Thymus (tissue), 11 donors: Measurements from ENCODE around the gene ANAPC2. TPM values are rescaled to one million over a fixed set of nuclear protein-coding genes. Genes with fewer than 3 reads are reported as not detected.

ENCODE experiments used
- DNase-seq, 9 donors: peaks; one replicate each; pipeline ENCODE4 v3.0.0-alpha.2; 2013; ENCODE audit warnings: low spot score in 9 of 9, low read depth in 6 of 9, missing footprints in 1 of 9
- H3K27ac ChIP-seq, 2 donors: one replicate each; pipeline ENCODE4 v1.5.1; 2013; ENCODE audit warnings: control low read depth in 1 of 2, low read depth in 1 of 2, low read length in 1 of 2, mild to moderate bottlenecking in 1 of 2, moderate library complexity in 1 of 2
- H3K27me3 ChIP-seq, 2 donors: one replicate each; pipeline ENCODE4 v1.5.1; 2013; ENCODE audit warnings: low read length in 1 of 2; ENCODE audit not compliant: control insufficient read depth in 2 of 2, insufficient read depth in 1 of 2
- H3K36me3 ChIP-seq, 2 donors: one replicate each; pipeline ENCODE4 v1.5.1; 2013; ENCODE audit warnings: low read length in 1 of 2, mild to moderate bottlenecking in 1 of 2, moderate library complexity in 1 of 2; ENCODE audit not compliant: control insufficient read depth in 2 of 2, insufficient read depth in 2 of 2
- H3K4me1 ChIP-seq, 2 donors: one replicate each; pipeline ENCODE4 v1.5.1; 2013; ENCODE audit warnings: low read length in 2 of 2; ENCODE audit not compliant: control insufficient read depth in 2 of 2, insufficient read depth in 2 of 2
- H3K4me3 ChIP-seq, 2 donors: one replicate each; pipeline ENCODE4 v1.5.1; 2013; ENCODE audit warnings: low read length in 2 of 2, control low read depth in 1 of 2, mild to moderate bottlenecking in 1 of 2
- H3K9me3 ChIP-seq, 2 donors: one replicate each; pipeline ENCODE4 v1.5.1; 2013; ENCODE audit warnings: low read length in 1 of 2, mild to moderate bottlenecking in 1 of 2; ENCODE audit not compliant: control insufficient read depth in 2 of 2, insufficient read depth in 1 of 2
- WGBS: extraction: QIAGEN DNeasy Blood & Tissue Kit; methylation state at CpG from one replicate; pipeline ENCODE4 v1.1.7; 2013; 5-methylcytosine and 5-hydroxymethylcytosine counted together
- polyA plus RNA-seq: library from polyadenylated mRNA; stranded (reverse); fragments of 200-250 nt; gene quantifications from one replicate; pipeline ENCODE4 v1.2.3, GENCODE V29; 2013
- total RNA-seq: library from RNA; stranded (reverse); fragments of 120-200 nt; gene quantifications from one replicate; pipeline ENCODE4 v1.2.4, GENCODE V29; 2013
- donor health status: healthy.

ANAPC2 gene
- total and polyA plus RNA-seq, 2 donors: 19.1 to 69.4 TPM

DNA sequence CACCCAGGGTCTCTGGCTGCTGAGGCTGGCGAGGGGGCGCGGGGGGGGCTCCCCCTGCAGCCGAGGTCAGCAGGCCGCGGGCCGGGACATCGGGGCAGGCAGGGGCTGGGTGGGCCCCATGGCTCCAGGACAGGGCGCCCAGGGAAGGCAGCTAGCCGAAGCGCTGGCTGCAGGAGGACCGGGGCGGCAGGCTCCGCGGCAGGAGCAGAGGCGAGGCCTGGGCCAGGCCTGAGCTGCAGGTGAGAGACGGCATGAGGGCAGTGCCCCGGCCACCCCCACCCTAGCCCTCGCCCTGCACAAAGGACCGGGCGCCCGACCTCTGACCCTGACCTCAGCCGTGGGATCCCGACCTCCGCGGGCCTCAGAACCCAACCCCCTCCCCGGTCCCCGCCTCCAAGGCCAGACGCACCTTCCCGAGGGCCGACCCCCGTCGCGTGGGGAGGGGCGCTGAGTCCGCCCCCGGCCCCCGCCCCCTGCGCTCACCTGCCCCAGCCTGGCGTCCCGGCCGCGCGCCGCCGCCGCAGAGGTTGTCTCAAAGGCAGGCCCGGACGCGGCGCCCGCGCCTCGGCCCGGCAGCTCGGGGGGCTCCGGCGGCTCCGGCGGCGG lies 33.2 kb upstream of the ANAPC2 start:
- H3K27me3 ChIP-seq: peaks cover 19 to 44% of the 10 kb centered on the region in 2 donors
- H3K4me1 ChIP-seq: peaks cover 14 to 17% of the 10 kb centered on the region in 2 donors
- H3K9me3 ChIP-seq: no peaks in the 10 kb centered on the region
- 14% methylated on average over 61 of the region's 61 CpGs for WGBS
- no peak for DNase-seq
- H3K4me3 ChIP-seq: peak overlapping the region in 1 of 2 donors; percentile 68
- peaks cover 3 to 6% of the 10 kb centered on the region in 2 donors for H3K36me3 ChIP-seq
- no peak overlapping the region for H3K27ac ChIP-seq

DNA sequence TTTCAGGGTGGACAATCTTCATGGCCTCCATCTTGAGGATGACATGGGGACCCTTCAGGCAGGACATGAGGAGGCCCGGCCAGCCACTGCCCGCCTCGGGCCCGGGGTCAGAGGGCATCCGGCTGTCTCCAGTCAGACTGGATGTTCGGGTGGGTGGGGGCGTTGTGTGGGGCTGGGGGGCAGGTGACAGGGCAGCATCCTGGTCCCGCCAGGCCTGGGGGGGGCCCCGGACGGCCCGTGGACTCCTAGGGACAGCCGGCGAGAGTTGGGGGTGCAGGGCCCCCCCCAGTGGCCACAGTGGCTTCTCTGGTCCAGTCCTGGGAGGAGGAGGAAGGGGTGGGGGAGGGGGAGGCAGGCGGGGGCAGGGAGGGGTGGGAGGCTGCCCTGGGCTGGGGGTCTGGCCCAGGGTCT lies 32.7 kb upstream of the ANAPC2 start:
- H3K4me3 ChIP-seq: no peak overlapping the region
- WGBS: 95% methylated on average over 14 of the region's 14 CpGs
- DNase-seq: no peak
- H3K27me3 ChIP-seq: peaks cover 19 to 39% of the 10 kb centered on the region in 2 donors
- H3K9me3 ChIP-seq: no peaks in the 10 kb centered on the region
- H3K4me1 ChIP-seq: peaks cover 14 to 17% of the 10 kb centered on the region in 2 donors
- peaks cover 4 to 12% of the 10 kb centered on the region in 2 donors for H3K36me3 ChIP-seq
- no peak overlapping the region for H3K27ac ChIP-seq

DNA sequence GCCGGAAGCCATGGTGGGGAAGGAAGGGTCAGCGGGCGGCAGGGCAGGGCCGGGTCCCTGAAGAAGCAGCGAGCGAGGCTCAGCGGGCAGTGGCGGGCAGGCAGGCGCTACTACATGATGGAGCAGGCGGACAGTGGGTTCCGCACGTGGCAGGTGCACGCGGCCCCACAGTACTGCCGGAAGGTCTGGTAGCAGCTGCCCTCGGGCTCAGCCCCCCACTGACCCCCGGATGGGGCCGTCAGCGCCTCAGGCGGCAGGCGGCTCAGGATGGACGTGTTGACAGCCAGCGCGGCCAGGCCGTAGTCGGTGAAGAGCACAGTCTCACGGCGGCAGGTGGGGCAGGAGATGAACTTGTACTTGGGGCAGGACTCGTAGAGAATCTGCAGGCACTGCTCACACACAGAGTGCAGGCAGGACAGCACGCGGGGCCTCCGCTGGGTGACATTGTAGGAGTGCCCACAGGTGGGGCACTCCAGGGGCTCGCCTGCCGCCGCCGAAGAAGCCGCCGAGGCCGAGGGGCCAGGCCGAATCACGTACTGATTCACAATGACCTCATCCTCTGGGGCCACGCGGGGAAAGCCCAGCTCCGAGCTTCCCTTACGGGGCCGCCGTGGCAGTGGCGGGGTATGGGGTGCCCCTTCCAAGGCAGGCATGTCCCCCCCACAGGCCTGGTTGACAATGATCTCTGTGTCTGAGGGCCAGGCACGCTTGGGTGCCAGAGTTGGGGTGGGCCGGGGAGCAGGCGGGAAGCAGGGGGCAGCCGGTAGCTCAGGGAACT lies 32.1 kb upstream of the ANAPC2 start:
- Histone ChIP-seq H3K27me3 (peaks cover 19 to 37% of the 10 kb centered on the region in 2 donors), H3K27ac (no peak overlapping the region), H3K36me3 (peaks cover 8 to 17% of the 10 kb centered on the region in 2 donors), H3K4me3 (no peak overlapping the region), H3K4me1 (peaks cover 14 to 17% of the 10 kb centered on the region in 2 donors), H3K9me3 (no peaks in the 10 kb centered on the region)
- WGBS: 97% methylated on average over 52 of the region's 52 CpGs
- DNase-seq: no peak

DNA sequence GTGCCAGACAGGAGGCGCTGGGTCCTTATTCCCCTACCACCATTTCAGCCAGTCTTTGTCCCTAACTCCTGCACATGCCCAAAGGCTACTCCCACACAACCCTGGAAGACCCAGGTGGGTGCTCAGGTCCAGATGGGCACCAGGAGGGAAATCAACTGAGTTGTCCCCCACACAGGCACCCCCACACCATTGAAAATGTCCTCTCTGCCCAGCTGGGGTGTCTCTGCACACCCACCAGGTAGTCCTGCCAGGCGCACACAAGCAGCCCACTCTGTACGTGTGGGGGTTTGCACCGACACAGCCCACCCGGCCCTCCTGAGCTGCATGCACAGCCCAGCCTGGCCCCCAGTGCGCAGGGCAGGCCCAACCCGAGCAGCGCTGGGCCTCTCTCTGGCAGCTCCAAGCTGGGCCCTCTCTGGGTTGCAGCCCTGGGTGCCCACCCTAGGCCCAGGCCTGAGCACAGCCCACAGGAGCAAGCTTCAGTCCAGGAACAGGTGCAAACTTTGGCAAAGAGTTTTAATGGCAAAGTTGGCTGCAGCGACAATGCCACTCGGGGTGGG lies 31.5 kb upstream of the ANAPC2 start:
- 98% methylated on average over 10 of the region's 10 CpGs for WGBS
- no peak overlapping the region for H3K27ac ChIP-seq
- DNase-seq: no peak
- peaks cover 19 to 32% of the 10 kb centered on the region in 2 donors for H3K27me3 ChIP-seq
- no peaks in the 10 kb centered on the region for H3K9me3 ChIP-seq
- peaks cover 14 to 17% of the 10 kb centered on the region in 2 donors for H3K4me1 ChIP-seq
- no peak overlapping the region for H3K4me3 ChIP-seq
- peaks cover 10 to 24% of the 10 kb centered on the region in 2 donors for H3K36me3 ChIP-seq

DNA sequence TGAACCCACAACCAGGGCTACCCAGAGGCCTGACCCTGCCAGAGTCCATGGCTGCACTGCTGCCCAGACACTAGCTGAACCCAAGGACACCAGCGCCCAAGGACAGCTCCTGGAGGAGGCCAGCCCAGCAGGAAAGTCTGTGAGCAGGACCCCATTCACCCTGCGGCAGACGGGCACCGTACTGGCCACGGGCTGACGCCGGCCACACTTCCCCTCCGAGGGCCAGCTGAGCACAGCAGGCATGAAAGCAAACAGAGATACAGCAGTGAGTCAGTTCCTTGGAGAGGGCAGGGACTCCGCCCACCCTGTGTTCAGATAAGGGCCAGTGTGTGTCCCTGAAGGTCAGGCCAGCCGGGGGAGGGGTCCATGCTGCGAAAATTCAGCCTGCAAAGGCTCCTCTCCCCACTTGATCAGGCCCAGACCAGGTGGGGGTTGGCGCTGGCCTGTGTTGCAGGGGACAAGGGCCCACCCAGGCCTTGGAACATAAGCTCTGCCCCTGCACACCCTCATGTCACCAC lies 30.5 kb upstream of the ANAPC2 start:
- DNase-seq: no peak
- peaks cover 19 to 32% of the 10 kb centered on the region in 2 donors for H3K27me3 ChIP-seq
- 95% methylated on average over 12 of the region's 12 CpGs for WGBS
- H3K4me1 ChIP-seq: peaks cover 10 to 14% of the 10 kb centered on the region in 2 donors
- no peaks in the 10 kb centered on the region for H3K9me3 ChIP-seq
- H3K36me3 ChIP-seq: peaks cover 20 to 30% of the 10 kb centered on the region in 2 donors
- no peak overlapping the region for H3K4me3 ChIP-seq
- H3K27ac ChIP-seq: no peak overlapping the region

DNA sequence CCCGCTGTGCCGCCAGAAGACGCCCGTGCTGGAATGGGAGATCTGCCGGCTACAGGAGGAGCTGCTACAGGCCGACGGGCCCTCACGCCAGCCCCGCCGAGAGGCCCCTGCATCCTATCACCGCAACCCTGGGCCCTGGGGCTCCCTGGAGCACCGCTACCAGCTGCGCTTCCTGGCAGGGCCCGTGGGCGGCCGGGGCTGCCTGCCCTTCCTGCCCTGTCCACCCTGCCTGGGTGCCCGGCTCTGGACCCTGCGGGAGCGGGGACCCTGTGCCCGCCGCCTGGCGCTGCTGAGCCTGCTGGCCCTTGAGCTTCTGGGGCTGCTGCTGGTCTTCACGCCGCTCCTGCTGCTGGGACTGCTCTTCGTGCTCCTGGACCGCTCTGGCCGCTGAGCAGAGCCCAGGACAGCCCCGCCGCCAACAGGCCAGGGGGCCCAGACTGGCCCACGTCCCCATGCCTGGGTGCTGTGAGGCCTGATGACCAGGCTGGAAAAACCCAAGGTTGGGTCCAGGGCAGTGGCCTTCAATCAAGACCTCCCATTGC lies 29.9 kb upstream of the ANAPC2 start:
- Histone ChIP-seq H3K4me3 (no peak overlapping the region), H3K4me1 (peaks cover 7 to 14% of the 10 kb centered on the region in 2 donors)
- no peak for DNase-seq

DNA sequence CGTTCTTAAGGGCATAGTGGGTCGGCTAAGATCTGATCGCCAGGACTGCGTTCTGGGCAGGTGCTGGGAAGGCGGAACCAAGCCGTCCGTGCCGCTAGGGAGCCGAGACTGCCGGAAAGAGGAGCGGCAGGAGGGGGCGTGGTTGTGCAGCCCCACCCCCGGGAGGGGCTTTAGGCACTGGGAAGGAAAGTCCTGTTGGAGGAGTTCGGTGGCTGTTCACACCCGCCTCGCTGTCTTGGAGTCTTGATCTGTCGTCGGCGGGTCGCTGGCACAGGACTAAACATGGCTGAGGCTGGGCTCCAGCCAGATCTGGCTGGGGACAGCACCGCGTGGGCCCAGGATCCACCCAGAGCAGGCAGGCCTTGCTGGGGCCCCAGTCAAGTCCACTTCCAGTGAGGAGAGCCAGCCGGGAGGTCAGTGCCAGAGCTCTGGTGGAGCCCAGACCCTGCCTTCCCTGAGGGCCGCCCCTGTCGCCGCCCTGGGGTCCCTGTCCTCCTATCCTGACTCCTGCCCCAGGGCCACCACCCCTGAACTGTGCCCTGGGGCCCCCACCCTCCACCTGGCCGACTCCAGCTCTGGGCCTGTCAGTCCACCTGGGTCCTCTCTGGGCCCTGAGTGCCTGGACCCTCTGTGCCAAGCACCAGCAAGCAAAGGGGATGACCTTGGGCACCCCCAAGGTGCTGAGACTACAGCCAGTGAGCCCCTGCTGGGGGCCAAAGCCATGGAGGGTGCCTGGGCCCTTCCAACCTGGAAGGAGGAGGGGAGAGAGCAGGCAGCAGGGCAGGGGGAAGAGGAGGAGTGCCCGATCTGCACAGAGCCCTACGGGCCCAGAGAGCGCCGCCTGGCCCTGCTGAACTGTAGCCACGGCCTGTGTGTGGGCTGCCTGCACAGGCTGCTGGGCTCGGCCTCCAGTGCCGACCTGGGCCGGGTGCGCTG lies 29.2 kb upstream of the ANAPC2 start:
- H3K27ac ChIP-seq: peak overlapping the region in 1 of 2 donors; percentile 46
- H3K9me3 ChIP-seq: no peaks in the 10 kb centered on the region
- peaks cover under 1 to 10% of the 10 kb centered on the region in 2 donors for H3K4me1 ChIP-seq
- H3K4me3 ChIP-seq: no peak overlapping the region
- DNase-seq: no peak
- peaks cover 23 to 38% of the 10 kb centered on the region in 2 donors for H3K36me3 ChIP-seq
- peaks cover 16 to 26% of the 10 kb centered on the region in 2 donors for H3K27me3 ChIP-seq
- 91% methylated on average over 36 of the region's 36 CpGs for WGBS

More for the DNA sequence above, 29.9 kb upstream of the ANAPC2 start:
- WGBS: 97% methylated on average over 30 of the region's 30 CpGs
- peaks cover 23 to 31% of the 10 kb centered on the region in 2 donors for H3K36me3 ChIP-seq
- H3K9me3 ChIP-seq: no peaks in the 10 kb centered on the region
- H3K27ac ChIP-seq: no peak overlapping the region
- peaks cover 19 to 32% of the 10 kb centered on the region in 2 donors for H3K27me3 ChIP-seq

DNA sequence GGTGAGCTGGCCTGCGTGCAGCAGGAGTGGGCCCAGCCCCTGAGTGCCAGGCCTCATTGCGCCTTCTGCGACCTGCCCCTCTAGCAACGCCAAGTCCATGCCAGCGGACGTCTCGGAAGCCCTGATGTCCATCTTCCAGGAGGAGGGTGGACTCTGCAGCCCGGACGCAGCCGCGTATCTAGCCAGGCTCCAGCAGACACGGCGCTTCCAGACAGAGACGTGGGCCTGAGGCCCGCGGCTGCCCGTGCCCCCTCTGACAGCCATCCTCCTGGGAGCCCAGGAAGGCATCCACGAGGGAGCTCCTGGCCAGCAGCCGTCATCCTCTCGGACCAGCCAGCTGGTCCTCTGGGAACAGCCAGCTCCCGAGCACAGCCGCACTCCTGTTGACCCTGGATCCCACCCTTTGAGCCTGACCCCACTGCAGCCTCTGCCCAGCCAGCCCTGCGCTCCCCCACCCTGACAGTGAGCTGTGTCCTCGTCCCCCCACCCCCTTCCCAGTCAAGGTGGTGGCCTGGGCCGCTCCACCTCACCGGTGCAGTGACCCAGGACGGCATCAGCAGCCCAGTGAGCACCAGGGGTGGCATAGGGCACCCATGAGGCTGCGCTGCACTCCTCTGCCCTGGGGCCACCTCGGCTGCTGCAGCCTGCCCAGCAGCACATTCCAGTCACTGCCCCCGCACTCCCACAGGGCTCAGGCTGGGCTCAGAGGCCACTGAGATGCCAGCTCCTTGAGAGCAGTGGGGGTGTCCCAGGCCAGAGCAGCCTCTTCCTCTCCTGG lies 28.0 kb upstream of the ANAPC2 start:
- Histone ChIP-seq H3K4me3 (no peak overlapping the region), H3K4me1 (no peaks in the 10 kb centered on the region), H3K9me3 (no peaks in the 10 kb centered on the region), H3K27ac (peak overlapping the region in 1 of 2 donors; percentile 52), H3K36me3 (peaks cover 23 to 40% of the 10 kb centered on the region in 2 donors), H3K27me3 (peaks cover 4 to 17% of the 10 kb centered on the region in 2 donors)
- WGBS: 97% methylated on average over 30 of the region's 30 CpGs
- no peak for DNase-seq
